ENCODE data around the gene NLRP3. TPM values are rescaled to one million over a fixed set of nuclear protein-coding genes. Genes with fewer than 3 reads are reported as not detected.

NLRP3 gene
- total and polyA plus RNA-seq, 2 experiments from 2014 or later = 0.42 TPM; not detected in 1

DNA sequence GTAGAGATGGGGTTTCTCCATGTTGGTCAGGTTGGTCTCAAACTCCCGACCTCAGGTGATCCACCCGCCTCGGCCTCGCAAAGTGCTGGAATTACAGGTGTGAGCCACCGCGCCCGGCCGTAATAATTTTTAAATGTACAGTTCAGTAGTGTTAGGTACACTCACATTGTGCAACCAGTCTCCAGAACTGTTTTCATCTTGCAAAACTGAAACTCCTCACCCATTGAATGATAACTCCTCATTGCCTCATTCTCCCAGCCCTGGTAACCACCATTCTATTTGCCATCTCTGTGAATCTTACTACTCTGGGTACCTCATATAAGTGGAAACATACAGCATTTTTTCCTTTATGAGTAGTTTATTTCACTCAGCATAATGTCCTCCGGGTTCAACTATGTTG, 3.4 kb downstream of the NLRP3 start:
- no peak overlapping the region for H3K4me2 ChIP-seq
- DNase-seq (ENCODE audit: low spot score) (no peak), ATAC-seq (no peak)
- 0 out of 2 replicates have a peak, but pooled peaks cover 8% of the 10 kb centered on the region for H3K4me1 ChIP-seq (ENCODE audit: insufficient read depth)
- Mint-ChIP-seq H3K4me3 (no peak overlapping the region), H3K36me3 (ENCODE audit: low read depth) (no peaks in the 10 kb centered on the region), H3K27ac (no peak overlapping the region), H3K4me1 (peaks cover 13% of the 10 kb centered on the region), H3K27me3 (ENCODE audit: insufficient read depth, low read depth, poor library complexity) (peaks cover 6% of the 10 kb centered on the region), H3K9me3 (no peaks in the 10 kb centered on the region; the same call in none of the 3 replicates)
- no peak for TF ChIP-seq EZH2 (IDR thresholded peaks at IDR 0.05; ENCODE audit: low read depth, unreplicated experiment)
- no peak for TF ChIP-seq REST (IDR thresholded peaks at IDR 0.05; ENCODE audit: unreplicated experiment)
- no peak for TF ChIP-seq JUNB (IDR thresholded peaks at IDR 0.05; ENCODE audit: unreplicated experiment)
- no peak for TF ChIP-seq STAT1 (IDR thresholded peaks at IDR 0.05; ENCODE audit: unreplicated experiment)
- TF ChIP-seq CREB1 (CRISPR knock-in tag; IDR thresholded peaks at IDR 0.05; ENCODE audit: low read depth) = no peak
- no peak for TF ChIP-seq NANOG (IDR thresholded peaks at IDR 0.05; ENCODE audit: borderline replicate concordance)
- TF ChIP-seq, protein P1, sequence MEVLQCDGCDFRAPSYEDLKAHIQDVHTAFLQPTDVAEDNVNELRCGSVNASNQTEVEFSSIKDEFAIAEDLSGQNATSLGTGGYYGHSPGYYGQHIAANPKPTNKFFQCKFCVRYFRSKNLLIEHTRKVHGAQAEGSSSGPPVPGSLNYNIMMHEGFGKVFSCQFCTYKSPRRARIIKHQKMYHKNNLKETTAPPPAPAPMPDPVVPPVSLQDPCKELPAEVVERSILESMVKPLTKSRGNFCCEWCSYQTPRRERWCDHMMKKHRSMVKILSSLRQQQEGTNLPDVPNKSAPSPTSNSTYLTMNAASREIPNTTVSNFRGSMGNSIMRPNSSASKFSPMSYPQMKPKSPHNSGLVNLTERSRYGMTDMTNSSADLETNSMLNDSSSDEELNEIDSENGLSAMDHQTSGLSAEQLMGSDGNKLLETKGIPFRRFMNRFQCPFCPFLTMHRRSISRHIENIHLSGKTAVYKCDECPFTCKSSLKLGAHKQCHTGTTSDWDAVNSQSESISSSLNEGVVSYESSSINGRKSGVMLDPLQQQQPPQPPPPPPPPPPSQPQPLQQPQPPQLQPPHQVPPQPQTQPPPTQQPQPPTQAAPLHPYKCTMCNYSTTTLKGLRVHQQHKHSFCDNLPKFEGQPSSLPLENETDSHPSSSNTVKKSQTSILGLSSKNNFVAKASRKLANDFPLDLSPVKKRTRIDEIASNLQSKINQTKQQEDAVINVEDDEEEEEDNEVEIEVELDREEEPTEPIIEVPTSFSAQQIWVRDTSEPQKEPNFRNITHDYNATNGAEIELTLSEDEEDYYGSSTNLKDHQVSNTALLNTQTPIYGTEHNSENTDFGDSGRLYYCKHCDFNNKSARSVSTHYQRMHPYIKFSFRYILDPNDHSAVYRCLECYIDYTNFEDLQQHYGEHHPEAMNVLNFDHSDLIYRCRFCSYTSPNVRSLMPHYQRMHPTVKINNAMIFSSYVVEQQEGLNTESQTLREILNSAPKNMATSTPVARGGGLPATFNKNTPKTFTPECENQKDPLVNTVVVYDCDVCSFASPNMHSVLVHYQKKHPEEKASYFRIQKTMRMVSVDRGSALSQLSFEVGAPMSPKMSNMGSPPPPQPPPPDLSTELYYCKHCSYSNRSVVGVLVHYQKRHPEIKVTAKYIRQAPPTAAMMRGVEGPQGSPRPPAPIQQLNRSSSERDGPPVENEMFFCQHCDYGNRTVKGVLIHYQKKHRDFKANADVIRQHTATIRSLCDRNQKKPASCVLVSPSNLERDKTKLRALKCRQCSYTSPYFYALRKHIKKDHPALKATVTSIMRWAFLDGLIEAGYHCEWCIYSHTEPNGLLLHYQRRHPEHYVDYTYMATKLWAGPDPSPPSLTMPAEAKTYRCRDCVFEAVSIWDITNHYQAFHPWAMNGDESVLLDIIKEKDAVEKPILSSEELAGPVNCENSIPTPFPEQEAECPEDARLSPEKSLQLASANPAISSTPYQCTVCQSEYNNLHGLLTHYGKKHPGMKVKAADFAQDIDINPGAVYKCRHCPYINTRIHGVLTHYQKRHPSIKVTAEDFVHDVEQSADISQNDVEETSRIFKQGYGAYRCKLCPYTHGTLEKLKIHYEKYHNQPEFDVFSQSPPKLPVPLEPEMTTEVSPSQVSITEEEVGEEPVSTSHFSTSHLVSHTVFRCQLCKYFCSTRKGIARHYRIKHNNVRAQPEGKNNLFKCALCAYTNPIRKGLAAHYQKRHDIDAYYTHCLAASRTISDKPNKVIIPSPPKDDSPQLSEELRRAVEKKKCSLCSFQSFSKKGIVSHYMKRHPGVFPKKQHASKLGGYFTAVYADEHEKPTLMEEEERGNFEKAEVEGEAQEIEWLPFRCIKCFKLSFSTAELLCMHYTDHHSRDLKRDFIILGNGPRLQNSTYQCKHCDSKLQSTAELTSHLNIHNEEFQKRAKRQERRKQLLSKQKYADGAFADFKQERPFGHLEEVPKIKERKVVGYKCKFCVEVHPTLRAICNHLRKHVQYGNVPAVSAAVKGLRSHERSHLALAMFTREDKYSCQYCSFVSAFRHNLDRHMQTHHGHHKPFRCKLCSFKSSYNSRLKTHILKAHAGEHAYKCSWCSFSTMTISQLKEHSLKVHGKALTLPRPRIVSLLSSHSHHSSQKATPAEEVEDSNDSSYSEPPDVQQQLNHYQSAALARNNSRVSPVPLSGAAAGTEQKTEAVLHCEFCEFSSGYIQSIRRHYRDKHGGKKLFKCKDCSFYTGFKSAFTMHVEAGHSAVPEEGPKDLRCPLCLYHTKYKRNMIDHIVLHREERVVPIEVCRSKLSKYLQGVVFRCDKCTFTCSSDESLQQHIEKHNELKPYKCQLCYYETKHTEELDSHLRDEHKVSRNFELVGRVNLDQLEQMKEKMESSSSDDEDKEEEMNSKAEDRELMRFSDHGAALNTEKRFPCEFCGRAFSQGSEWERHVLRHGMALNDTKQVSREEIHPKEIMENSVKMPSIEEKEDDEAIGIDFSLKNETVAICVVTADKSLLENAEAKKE (CRISPR knock-in tag; IDR thresholded peaks at IDR 0.05) = no peak
- TF ChIP-seq ETS1 (IDR thresholded peaks at IDR 0.05) = no peak
- TF ChIP-seq, protein P2, sequence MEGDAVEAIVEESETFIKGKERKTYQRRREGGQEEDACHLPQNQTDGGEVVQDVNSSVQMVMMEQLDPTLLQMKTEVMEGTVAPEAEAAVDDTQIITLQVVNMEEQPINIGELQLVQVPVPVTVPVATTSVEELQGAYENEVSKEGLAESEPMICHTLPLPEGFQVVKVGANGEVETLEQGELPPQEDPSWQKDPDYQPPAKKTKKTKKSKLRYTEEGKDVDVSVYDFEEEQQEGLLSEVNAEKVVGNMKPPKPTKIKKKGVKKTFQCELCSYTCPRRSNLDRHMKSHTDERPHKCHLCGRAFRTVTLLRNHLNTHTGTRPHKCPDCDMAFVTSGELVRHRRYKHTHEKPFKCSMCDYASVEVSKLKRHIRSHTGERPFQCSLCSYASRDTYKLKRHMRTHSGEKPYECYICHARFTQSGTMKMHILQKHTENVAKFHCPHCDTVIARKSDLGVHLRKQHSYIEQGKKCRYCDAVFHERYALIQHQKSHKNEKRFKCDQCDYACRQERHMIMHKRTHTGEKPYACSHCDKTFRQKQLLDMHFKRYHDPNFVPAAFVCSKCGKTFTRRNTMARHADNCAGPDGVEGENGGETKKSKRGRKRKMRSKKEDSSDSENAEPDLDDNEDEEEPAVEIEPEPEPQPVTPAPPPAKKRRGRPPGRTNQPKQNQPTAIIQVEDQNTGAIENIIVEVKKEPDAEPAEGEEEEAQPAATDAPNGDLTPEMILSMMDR (conservative IDR thresholded peaks at IDR 0.05; ENCODE audit: low read depth in 2 of 2) = no peak
- no peak for TF ChIP-seq ZNF331 (CRISPR knock-in tag; IDR thresholded peaks at IDR 0.05; ENCODE audit: low read depth)
- TF ChIP-seq ZNF114 (CRISPR knock-in tag; IDR thresholded peaks at IDR 0.05) = no peak
- H2AFZ ChIP-seq = no peak overlapping the region
- no peak overlapping the region for H3K4me3 ChIP-seq
- H3K79me2 ChIP-seq (replicated peaks; ENCODE audit: insufficient read depth) = no peaks in the 10 kb centered on the region
- peaks cover 8% of the 10 kb centered on the region for H3K9me2 ChIP-seq (ENCODE audit: insufficient read depth)
- H3K36me3 ChIP-seq (ENCODE audit: insufficient read depth) = no peaks in the 10 kb centered on the region
- no peak overlapping the region for H3K27ac ChIP-seq (ENCODE audit: low read depth)
- no peaks in the 10 kb centered on the region for H3F3A ChIP-seq (replicated peaks; ENCODE audit: low read depth)
- no peaks in the 10 kb centered on the region for H3K27me3 ChIP-seq (ENCODE audit: insufficient read depth)
- H4K20me1 ChIP-seq (replicated peaks; ENCODE audit: insufficient read depth) = no peaks in the 10 kb centered on the region
